NCI-H2196 treated with DMSO at 0.1 percent for 48 hours (cell line): ENCODE results near the gene INTS3.
"Not testable (repeated sequence)": the region's sequence is repeated elsewhere in the genome, so short reads cannot be mapped to it uniquely, and the experiment has no call there.

ENCODE experiments used
- DNase-seq: peaks from one replicate; lab custom pipeline; 2025; ENCODE audit not compliant: unreplicated experiment; lab: John Stamatoyannopoulos, UW

The INTS3 gene

DNA sequence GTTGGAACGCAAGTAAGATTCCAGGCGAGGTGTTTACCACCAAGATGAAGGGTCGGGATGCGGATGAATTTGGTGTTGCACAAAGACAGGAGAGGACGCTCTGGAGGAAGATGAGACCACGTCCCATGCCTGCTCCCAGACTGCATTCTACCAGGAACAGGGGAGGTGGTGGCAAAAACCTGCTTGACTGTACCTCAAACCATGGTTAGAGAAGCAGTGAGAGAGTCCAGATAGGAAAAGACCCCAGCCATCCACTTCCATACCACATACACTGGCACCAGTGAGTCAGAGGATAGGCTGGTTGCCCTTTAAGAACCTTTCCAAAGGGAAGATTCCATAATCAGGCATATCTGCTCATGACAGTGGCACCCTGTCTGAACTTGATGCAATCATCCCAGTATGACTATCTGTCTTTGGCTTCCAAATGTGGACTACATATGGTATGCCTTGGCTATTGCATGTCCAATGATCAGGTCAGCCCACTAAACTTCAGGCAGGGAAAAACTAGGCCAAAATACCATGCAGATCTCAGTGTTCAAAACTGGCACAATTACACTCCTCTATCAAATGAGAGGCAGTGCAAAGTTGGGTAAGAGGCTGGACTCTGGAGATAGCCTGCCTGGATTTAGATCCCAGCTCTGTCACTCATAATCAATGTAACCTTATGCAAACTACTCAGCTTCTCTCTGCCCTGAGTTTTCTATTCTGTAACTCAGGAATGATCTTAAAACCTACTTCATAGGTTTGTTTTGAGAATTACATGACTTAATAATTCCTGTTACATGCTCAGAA is 28.7 kb upstream of the INTS3 start:
- no peak for DNase-seq

DNA sequence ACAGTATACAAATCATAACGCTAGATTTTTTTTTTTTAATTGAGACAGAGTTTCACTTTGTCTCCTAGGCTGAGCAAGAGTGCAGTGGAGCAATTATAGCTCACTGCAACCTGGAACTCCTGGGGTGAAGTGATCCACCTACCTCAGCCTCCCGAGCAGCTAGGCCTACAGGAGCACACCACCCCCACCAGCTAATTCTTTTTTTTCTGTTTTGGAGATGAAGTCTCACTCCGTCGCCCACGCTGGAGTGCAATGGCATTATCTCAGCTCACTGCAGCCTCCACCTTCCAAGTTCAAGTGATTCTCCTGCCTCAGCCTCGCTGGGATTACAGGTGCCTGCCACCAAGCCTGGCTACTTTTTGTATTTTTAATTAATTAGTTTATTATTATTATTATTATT is 28.1 kb upstream of the INTS3 start:
- no peak for DNase-seq

DNA sequence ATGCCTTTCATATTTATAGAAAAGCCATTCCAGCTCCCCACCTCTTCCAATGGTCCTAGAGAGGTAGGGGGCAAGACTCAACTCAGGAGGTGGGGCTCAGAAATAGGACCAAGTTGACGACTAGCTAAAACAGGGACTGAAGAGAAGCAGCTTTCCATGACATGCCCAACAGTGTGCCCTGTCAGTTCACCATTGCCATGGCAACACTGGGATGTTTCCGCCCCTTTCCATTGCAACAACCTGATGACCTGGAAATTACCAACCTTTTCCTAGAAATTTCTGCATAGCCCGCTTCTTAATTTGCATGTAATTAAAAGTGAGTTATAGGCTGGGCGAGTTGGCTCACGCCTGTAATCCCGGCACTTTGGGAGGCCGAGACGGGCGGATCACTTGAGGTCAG is 22.4 kb upstream of the INTS3 start:
- no peak for DNase-seq

GRCh38 chr1:153711026-153711425 is 16.8 kb upstream of the INTS3 start:
- no peak for DNase-seq

GRCh38 chr1:153716211-153716610 is 11.6 kb upstream of the INTS3 start:
- not testable (repeated sequence) for DNase-seq

- DNase-seq = no peak
These were observed 10.5 kb upstream of the INTS3 start for GRCh38 chr1:153717330-153717729.

DNA sequence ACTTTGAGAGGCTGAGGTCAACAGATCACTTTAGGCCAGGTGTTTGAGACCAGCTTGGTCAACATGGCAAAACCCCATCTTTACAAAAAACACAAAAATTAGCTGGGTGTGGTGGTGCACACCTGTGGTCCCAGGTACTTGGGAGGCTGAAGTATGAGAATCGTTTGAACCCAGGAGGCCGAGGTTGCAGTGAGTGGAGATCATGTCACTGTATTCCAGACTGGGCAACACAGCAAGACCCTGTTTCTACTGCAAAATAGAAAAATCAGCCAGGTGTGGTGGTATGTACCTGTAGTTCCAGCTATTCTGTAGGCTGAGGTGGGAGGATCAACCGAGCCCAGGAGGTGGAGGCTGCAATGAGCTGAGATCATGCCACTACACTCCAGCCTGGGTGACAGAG is 4.2 kb upstream of the INTS3 start:
- DNase-seq = no peak

DNA sequence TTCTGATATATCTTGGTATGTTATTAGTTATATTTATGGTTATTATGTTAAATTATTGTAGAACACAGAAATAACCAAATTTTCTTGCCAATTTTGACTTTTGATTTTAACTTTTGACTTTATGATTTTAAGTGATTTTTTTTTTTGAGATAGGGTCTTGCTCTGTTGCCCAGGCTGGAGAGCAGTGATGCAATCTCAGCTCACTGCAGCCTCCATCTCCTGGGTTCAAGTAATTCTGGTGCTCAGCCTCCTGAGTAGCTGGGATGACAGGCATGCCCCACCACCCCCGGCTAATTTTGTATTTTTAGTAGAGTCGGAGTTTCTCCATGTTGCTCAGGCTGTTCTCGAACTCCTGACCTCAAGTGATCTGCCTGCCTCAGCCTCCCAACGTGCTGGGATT is 3.2 kb upstream of the INTS3 start:
- not testable (repeated sequence) for DNase-seq

DNA sequence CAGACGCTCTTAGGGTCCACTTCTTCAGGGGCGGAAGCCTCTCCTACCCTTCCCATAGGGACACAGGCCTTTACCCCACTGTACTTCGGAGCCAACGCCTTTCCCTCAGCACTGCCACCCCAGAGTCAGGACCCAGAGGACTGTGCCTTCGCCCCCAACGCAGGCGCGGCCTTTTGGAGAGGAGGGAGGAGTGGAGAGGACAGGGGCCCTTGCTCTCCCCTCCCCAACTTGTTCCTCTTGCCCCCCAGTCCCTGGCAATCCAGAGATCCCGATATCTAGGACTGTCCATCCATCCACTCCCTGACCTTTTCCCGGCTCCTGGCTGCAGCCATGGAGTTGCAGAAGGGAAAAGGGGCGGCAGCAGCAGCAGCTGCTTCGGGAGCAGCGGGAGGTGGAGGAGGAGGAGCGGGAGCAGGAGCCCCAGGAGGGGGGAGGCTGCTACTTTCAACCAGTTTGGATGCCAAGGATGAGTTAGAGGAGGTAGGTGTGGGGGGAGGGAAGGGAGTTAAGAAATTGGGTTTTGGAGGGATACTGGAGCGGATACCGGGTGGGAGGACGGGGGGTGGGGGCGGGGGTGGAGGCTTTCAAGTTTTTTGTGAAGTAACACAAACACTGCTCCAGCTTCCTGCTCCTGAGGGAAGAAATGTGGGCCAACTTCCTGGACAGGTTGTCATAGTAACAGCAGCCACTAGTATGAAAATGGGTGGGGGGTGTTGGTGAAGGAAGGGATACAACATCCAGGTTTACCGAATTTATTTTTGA is 636 bp downstream of the INTS3 start:
- DNase-seq = peak; percentile 15

DNA sequence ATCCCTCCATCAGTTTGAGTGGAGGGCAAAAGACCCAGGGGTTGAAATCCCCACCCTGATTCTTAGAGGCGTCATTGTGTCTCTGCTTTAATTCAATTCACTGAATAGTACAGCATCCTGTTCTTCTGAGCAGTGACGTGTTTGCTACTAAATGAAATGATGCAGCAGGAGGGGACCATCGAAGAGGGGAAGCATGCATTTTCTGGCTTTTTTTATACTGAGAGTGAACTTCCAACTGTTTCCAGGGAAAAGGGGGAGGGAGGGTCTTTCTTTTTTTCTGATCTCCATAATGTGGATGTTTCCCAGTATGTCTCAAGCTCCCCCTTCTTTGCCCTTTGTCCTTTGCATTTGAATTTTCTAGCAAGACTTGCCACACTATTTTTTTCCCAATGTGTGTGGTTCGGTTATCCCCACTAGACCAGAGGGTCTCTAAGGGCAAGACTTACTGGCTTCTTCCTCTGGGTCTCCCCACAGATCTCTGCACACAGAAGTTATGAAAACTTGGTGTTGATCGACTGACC is 2.7 kb downstream of the INTS3 start:
- DNase-seq = no peak

DNA sequence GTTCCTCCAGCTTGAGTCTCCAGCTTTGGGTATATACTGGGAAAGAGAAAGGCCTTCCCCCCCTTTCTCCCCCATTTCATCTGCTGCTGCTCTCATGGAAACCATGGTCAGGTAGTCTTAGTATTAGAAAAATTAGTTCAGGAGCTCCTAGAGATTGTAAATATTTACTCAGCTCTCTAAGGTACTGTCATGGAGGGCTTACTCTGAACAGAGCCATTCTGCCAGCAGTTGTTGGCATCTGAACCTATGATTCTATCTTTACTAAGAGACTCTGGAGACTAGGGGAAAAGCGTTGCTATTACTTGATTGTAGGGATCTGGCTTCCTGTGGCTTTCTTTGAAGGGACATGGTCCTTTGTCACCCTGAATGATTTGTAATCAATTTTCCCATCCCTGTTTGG is 6.1 kb downstream of the INTS3 start:
- no peak for DNase-seq

DNA sequence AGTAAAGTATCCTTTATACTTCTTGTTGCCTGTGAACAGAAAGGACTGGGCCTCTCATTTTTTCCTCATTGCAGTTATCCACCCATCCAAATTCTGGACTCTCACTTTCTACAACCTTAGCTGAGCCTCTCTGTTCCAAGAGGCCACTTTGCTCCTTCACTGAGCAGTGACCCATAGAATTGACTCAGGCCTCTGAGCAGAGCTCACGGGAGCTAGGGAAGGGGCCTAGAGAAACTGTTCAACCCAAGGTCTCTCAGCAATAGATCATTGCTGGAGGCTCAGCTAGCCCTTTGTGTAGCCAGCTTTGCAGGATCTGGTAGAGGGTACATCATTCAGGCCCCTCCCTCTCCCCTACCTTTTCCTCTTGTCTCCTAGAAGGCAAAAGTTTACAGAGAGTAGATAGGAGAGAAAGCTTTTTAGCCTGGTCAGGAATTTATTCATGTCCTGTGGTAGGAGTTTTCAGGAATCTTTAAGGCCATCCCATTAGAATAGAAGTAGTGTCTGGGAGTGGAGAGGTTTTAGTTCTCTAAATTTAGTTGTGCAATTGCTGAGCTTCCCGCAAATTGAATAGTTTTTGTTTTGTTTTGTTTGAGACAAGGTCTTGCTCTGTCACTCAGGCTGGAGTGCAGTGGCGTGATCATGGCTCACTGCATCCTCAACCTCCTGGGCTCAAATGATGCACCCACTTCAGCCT is 6.7 kb downstream of the INTS3 start:
- no peak for DNase-seq

DNA sequence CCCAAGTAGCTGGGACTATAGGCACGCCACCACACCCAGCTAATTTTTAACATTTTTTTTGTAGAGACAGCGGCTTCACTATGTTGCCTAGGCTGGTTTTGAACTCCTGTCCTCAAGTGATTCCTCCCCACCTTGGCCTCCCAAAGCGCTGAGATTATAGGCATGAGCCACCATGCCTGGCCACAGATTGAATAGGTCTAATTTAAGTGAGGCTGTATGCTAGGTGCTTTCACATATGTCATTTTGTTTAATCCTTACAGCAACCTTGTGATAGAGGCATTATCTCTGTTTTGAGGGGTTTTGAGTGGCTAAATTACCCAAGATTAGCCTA is 7.2 kb downstream of the INTS3 start:
- DNase-seq = no peak

- DNase-seq = no peak
These were observed 14.1 kb downstream of the INTS3 start for GRCh38 chr1:153741986-153742385.

GRCh38 chr1:153742411-153743142 is 14.7 kb downstream of the INTS3 start:
- DNase-seq = no peak

GRCh38 chr1:153745417-153745816 is 17.6 kb downstream of the INTS3 start:
- no peak for DNase-seq

DNA sequence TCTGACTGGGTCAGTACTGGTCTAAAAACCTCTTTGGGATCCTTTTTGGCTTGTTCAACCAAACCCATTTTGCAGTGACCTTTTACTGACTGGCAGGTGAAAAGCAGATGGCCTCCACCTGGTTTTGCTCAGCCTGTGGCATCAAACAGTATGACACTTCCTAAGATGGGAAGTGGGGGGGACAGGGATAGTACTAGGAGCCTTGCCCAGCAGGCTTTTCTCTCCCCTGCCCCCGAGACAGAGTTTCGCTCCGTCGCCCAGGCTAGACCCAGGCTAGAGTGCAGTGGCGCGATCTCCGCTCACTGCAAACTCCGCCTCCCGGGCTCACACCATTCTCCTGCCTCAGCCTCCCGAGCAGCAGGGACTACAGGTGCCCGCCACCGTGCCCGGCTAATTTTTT is 18.3 kb downstream of the INTS3 start:
- no peak for DNase-seq

DNA sequence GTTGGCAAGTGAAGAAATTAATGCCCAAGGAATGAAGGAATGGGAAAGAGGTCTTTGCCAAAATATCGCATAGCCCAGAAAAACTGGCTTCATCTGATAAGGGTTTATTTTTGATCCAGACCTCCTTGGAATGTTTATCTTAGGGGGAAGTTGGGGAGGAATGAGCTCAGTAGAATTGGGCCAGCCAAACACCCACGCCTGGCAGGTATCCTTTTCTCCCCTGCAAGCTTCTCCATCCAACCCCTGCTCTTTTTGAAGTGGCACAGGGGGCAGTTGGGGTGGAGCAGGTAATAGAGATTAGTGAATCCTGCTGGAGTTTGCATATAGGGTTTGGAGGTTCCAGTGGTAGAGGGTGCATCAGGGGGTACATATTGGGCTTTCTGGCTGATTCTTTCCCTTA is 21.1 kb downstream of the INTS3 start:
- DNase-seq = no peak

DNA sequence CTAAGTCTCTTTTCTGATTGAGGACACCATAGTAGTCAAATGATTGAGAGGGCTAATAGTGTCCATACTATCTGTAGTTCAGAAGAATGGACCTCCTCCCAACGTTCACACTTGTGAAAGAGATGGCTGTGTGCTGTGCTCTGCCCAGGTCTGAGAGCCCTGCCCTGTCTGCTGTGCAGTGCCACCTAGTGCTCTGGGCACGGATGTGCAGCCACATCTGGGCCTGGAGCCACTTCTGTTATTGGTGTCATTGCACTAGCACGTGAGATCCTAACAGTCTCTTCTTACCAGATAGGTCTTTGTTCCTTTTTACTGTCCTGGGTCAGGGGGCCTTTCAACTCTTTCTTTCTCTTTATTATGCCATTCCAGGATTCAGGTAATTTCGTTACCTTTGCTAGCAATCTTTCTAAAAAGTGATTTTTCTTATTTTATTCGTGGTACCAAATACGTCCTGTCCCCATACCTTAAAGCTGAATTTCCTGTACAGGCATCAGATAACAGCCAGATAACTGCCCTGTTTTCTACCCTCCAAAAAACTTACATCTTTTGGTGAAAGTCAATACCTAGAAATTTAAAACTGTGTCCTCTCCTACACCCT is 21.7 kb downstream of the INTS3 start:
- peak; percentile 79 for DNase-seq

DNA sequence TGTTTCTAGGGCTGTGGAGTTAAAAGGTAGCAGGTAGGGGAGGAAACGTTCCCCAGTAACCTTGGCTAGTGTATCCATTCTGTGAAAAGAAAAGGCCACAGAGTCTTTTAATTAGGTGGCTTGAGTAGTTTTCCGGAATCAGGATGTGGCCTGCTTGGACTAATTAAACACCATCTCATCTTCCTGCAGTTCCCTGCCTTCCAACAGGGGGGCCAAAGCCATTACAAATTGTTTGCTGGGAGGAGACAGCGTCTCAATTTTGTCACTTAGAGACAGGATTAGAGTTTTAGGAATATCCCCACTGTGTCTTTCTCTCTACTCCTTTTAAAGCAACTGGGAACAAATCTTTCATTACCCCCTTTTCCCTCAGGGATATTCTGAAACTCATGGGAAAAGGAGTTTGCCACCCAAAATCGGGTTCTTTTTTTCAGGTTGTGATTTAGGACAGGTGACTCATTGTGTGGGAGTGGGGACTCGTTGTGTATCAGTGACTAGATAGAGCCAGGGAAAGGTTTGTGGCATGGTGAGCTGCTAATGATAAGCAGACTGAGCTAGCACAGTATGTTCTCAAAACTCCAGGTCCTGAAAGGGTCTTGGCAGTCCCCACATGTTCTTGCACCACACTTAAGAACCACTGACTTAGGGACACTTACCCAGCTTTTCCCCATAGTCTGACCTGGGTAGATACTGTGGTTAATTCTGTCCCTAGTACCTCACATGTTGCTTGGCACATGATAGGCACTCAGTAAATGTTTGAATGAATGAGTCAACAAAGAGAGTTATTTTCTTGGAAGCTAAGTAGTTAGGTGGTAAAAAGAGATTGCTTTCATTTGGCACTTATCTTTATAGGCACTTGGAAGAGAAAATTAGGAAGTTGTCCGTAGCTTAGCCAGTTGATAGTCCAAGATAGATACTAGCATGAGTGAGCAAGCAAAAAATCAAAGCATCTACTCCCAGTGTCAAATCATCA is 22.5 kb downstream of the INTS3 start:
- DNase-seq = no peak
